ENCODE results near the gene TREX2. TPM values are rescaled to one million over a fixed set of nuclear protein-coding genes. Genes with fewer than 3 reads are reported as not detected.

TREX2 gene
- polyA plus RNA-seq, 3 donors, result 0.46 to 0.90 (median 0.56) TPM

DNA sequence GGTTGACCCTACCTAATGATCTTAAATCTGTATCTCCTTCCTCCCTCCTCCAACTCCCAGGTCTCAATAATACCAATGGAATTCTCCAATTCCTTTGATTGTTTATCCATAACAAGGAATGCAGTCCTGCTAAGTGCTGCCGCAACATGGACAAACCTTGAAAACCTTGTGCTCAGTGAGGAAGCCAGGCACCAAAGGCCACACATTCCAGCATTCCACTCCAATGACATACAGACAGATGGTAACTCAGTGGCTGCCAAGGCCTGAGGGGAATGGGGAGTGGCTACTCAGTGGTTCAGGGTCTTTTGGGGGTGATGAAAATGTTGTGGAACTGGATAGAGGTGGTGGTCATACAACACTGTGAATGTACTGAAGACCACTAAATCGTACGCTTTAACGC lies 14.1 kb upstream of the TREX2 start:
- 89 to 93% (median 92%) methylated on average over 4 of the region's 4 CpGs for WGBS, 3 donors
- H3K27ac ChIP-seq (ENCODE audit: low read depth, low read length), result no peak overlapping the region

- no peak overlapping the region for H3K27ac ChIP-seq (ENCODE audit: low read depth, low read length)
- 90 to 94% (median 91%) methylated on average over 4 of the region's 4 CpGs for WGBS, 3 donors
Measured at GRCh38 chrX:153458476-153458875, 12.6 kb upstream of the TREX2 start.

- WGBS, 3 donors, result 89 to 94% (median 93%) methylated on average over 17 of the region's 17 CpGs
- no peak overlapping the region for H3K27ac ChIP-seq (ENCODE audit: low read depth, low read length)
Measured at GRCh38 chrX:153457827-153458466, 12.1 kb upstream of the TREX2 start.

GRCh38 chrX:153457136-153457825 lies 11.4 kb upstream of the TREX2 start:
- WGBS, 3 donors, result 84 to 96% (median 94%) methylated on average over 15 to 18 of the region's 18 CpGs

DNA sequence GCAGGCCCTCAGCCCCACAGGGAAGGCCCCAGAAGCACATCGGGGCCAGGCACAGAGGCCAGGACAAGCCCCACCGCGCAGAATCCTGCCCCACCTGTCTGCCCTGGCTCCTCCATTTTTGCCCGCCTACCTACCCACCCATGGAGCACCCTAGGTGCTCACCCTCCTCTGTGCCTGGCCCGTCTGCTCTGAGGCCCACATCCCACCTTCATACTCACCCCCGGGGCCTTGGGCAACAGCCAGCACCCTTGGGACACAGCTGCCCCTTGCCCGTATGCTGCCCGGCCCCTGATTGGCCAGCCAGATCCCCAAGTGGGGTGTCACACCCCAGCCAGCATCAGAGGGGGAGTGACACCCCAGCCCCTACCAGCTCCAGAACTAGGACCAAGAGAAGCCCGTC lies 10.8 kb upstream of the TREX2 start:
- 90 to 97% (median 95%) methylated on average over 5 to 9 of the region's 9 CpGs for WGBS, 3 donors
- H3K27ac ChIP-seq (ENCODE audit: low read depth, low read length), result no peak overlapping the region

More at GRCh38 chrX:153457136-153457825, 11.4 kb upstream of the TREX2 start:
- no peak overlapping the region for H3K27ac ChIP-seq (ENCODE audit: low read depth, low read length)

DNA sequence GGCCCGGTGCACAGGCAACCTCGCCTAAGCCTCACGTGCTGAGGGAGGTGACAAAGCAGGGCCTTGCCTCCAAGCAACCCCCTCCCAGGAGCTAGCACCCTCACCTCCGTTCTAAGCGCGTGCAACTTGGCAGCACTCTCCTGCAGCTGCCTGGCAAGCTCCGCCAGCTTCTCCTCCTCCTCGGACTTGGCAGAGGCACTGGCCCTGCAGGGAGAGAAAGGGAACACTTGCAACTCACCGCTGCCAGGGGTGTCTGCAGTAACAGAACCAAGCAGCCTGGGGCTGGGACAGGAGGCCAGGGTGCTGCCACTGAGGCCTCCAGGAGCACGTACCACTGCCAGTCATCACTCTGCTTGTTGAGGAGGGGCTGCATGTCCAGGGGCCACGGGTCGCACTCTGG lies 10.3 kb upstream of the TREX2 start:
- WGBS, 3 donors, result 85 to 90% (median 89%) methylated on average over 8 to 12 of the region's 12 CpGs
- H3K27ac ChIP-seq (ENCODE audit: low read depth, low read length), result no peak overlapping the region

DNA sequence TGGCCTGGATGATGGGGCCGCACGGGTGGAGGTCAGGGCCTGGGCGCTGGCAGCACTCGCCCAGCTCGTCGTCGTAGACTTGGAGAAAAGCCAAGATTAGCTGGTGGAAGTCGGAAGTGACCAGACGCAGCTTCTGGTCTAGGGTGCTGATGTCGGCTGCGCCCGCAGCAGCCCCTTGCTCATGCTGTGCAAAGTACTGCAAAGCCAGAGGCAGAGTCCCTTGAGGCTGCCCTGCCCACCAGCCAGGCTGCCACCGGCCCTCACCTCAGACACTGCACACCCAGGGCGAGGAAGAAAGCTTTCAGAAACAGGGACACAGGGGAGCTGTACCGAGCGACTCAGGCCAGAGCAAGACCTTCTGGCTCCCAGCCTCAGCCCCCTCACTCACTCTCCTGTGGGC lies 9.7 kb upstream of the TREX2 start:
- 81 to 90% (median 89%) methylated on average over 13 to 16 of the region's 16 CpGs for WGBS, 3 donors
- H3K27ac ChIP-seq (ENCODE audit: low read depth, low read length), result no peak overlapping the region

- 92 to 99% (median 96%) methylated on average over 14 to 16 of the region's 16 CpGs for WGBS, 3 donors
- no peak overlapping the region for H3K27ac ChIP-seq (ENCODE audit: low read depth, low read length)
Measured at GRCh38 chrX:153454901-153455550, 9.2 kb upstream of the TREX2 start.

DNA sequence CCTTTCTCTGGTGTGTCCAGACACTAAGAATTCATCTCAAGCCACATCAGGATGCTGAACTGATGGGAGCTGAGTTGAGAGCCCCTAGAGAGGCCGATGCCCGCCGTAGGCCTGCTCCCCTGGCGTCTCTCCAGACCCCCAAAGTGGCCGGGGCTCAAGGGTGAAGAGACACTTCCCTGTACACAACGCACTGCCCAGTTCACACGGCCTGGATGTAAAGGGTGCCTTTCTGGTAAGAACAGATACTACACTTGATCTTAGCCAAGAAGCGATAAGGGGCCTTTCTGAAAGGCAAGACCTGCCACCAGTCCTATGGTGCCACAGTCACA lies 5.1 kb upstream of the TREX2 start:
- H3K27ac ChIP-seq (ENCODE audit: low read depth, low read length), result no peak overlapping the region
- 82 to 91% (median 88%) methylated on average over 7 to 8 of the region's 8 CpGs for WGBS, 3 donors

DNA sequence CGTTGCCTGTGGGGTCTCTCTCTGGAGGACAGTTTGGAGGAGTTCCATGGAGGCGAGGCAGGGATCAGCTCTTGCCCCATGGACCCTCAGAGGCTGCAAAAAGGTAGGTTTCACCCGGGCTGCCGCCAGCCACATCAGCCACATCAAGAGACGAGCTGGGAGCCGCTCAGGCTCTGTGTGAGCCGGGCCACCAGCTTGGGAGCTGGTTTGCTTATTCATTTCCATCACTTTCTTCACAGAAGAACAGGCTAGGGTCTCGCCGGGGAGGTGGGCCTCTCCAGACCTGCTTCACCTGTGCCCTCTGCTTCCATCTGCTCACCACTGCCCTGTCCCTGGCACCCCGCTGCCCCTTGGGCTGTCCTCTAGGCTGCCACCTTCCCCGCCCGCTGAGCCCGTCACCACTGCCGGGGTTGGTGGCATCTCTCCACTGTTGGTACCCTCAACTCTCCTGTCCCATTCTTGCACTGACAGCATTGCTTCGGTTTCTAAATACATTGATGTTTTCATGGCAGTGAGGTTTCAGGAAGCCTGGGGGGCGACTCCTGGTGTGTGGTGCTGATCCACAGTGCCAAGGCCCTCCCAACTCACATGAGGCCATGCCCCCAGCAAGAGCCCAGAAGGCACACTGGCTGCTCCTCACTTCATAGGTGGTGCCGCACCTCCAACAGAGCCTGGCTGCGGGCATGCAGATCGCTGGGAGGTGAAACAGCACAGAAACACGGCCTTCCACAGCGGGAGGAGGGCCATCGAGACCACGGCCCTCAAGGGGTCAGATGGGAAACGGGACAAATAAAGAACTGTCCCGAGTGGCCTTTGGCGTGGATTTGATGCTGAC lies 4.5 kb upstream of the TREX2 start:
- WGBS, 3 donors, result 87 to 95% (median 95%) methylated on average over 25 to 26 of the region's 26 CpGs
- H3K27ac ChIP-seq (ENCODE audit: low read depth, low read length), result no peak overlapping the region

DNA sequence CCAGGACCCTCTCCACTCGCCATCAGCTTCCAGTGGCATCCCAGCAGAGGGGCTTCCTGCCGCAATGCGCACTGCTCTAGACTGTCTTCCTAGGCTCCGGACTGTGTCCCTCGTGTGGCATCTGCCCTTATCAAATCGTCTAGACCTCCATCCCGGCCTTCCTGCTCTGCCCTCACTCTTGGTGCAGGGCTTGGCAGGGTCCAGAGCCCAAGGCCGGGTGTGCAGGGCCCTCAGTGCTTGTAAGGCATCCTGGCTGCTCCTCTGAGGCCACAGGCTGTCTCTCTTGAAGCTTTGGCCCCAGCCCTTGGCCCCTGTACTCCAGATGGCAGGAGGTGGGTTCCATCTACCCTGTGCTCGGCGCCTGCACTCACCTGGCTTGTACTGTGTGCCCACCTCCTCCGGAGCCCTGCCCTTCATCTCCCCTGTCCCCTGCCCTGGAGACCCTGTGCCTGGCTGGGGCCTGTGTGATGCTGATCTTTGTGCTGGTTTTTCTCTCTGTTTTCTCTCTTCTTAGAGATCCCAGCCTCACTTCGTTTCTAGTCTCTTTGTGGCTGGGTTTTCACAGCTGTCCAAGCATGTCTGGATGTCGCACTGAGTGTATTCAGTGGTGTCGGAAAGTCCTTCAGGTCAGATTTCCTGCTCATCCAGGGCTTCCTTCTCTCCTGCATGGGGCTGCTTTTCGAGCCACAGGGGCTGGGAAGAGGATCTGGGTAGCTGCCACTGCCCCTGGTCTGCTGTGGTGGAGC lies 3.7 kb upstream of the TREX2 start:
- no peak overlapping the region for H3K27ac ChIP-seq (ENCODE audit: low read depth, low read length)
- WGBS, 3 donors, result 83 to 92% (median 90%) methylated on average over 12 to 15 of the region's 15 CpGs

DNA sequence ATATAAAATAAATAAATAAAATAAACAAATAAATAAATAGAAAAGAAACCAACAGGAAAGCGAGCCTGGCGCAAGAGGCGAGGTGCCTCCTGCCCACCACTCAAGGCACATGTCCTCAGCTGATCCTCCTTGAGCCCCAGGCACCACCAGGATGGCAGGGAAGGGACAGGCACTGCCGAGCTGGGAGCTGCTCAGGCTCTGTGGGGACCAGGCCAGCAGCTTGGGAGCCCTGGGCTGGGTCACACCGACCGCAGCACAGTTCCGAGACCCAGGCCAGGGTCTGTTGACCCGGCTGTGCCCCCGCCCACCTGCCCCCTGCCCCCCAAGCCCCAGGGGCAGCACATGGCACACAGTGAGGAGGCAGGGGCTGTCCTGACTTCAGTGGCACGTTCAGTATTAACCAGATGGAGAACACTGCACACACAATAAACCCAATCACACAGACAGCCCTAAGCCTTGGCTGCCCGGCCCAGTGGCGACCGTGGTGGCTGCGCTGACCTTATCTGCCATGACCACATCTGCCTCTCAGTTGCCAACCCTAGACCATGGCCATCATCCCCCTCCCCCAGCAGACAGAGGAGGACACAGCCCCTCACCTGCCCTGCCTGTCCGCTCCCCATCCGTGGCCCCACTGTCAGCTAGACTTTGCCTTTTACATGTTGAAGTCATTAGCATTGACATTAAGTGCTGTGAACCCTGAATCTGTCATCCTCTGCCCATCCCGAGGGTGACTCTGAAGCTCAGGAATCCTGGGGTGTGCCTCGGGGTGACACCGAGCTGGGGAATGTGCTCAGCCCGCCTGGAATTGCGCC lies 2.9 kb upstream of the TREX2 start:
- H3K27ac ChIP-seq (ENCODE audit: low read depth, low read length), result no peak overlapping the region
- WGBS, 3 donors, result 89 to 96% (median 96%) methylated on average over 17 to 21 of the region's 21 CpGs

GRCh38 chrX:153447581-153447960 lies 1.7 kb upstream of the TREX2 start:
- no peak overlapping the region for H3K27ac ChIP-seq (ENCODE audit: low read depth, low read length)
- WGBS, 3 donors, result 77 to 94% (median 84%) methylated on average over 8 of the region's 8 CpGs

DNA sequence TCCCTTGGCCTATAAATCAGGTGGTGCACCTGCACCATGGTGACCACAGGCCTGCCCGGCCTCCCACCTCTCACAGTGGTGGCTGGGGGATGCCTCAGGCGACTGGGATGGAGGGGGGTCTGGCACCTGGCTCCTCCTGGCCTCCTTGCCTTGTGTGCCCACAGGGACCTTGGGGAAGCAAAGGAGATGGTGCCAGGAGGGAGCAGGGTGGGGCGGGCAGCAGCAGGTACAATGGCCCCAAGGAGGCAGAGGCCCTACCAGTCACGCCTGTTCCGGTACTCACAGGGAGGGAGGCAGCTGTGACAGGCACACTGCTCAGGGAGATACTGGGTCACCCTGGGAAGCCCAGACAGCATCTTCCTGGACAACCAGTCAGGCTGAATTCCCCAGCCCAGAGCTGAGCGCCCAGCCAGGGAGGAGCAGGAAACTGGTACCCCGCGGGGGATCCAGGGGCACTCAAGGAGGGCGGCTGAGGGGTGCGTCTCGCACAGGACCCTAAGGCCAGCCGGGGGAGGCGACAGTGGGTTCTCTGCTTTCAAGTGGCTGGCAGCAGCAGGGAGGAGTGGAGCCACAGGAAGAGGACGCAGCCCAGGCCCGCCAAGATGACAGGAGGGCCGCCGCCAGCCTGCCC lies 1.2 kb upstream of the TREX2 start:
- WGBS, 3 donors, result 88 to 90% (median 90%) methylated on average over 8 to 17 of the region's 17 CpGs

GRCh38 chrX:153446636-153446936 lies 730 bp upstream of the TREX2 start:
- H3K27ac ChIP-seq (ENCODE audit: low read depth, low read length), result no peak overlapping the region
- WGBS, 3 donors, result 59 to 80% (median 75%) methylated on average over 8 to 10 of the region's 10 CpGs

More for the DNA sequence above, 1.2 kb upstream of the TREX2 start:
- no peak overlapping the region for H3K27ac ChIP-seq (ENCODE audit: low read depth, low read length)

DNA sequence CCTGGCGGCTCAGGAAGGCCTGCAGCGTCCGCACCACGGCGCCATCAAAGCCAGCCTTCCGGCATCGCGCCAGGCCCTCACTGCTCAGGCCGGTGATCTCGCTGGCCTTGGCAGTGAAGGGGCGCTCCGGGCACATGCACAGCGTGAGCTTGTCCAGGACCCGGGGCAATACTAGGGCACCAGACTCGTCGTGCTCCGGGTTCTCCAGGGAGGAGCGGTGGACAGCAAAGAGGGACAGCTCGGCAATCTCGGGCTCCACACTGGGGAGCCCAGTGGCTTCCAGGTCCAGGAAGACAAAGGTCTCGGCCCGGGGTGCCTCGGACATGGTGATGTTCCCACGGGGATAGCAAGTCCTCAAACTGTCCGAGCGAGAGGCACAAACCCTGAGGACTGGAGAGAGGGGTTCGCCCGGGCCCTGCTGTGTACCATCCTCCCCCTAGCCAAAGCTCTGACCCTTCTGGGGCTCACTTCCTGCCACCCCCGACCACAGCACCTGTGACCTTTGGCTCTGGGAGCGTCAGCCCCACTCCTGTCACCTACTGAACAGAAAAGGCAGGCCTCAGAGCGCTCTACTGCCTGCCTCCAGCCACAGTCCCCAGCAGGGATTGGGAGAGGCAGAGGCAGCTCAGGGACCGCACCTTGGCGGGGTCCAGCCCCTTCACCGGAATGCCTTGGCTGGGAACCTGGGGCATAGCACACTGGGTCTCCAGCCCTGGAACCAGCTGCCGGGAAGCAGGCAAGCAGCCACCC lies 575 bp downstream of the TREX2 start:
- no peak overlapping the region for H3K27ac ChIP-seq (ENCODE audit: low read depth, low read length)
- WGBS, 3 donors, result 90 to 91% (median 90%) methylated on average over 26 to 35 of the region's 35 CpGs
